A172 (cell line): ENCODE data around the gene CLDN17. TPM values are rescaled to one million over a fixed set of nuclear protein-coding genes. Genes with fewer than 3 reads are reported as not detected.

Experiments used
- DNase-seq: peaks from one replicate; pipeline ENCODE4 v3.0.0-alpha.2; 2015; ENCODE audit warnings: low spot score
- total RNA-seq: library from RNA; depleted of rRNA; stranded (reverse); fragments of >200 nt; shearing (Covaris generic); gene quantifications from 2 replicates; pipeline ENCODE4 v1.2.3, GENCODE V29; 2014; rRNA removed

Gene CLDN17
- not detected in 2 replicates for total RNA-seq

- no peak for DNase-seq
Measured at GRCh38 chr21:30166705-30167104, at the start of gene CLDN17. TSS of gene CLDN17 (minus strand) at chr21:30166805. CDS start at chr21:30166617, 188 bp downstream.

- no peak for DNase-seq
Measured at GRCh38 chr21:30216041-30216723, 49.6 kb upstream of the CLDN17 start, which contains the start of gene CLDN8. TSS of gene CLDN8 (minus strand) at chr21:30216097. CDS start at chr21:30215925, 172 bp downstream.

- no peak for DNase-seq
Measured at GRCh38 chr21:30211071-30211470, 44.5 kb upstream of the CLDN17 start.

- DNase-seq = no peak
Measured at GRCh38 chr21:30209601-30210000, 43.0 kb upstream of the CLDN17 start.

GRCh38 chr21:30207252-30207579 lies 40.6 kb upstream of the CLDN17 start:
- DNase-seq = no peak

GRCh38 chr21:30206551-30207251 lies 40.1 kb upstream of the CLDN17 start:
- peak; percentile 89 for DNase-seq

GRCh38 chr21:30200000-30200399 lies 33.4 kb upstream of the CLDN17 start:
- no peak for DNase-seq

GRCh38 chr21:30194701-30195299 lies 28.2 kb upstream of the CLDN17 start:
- peak; percentile 56 for DNase-seq

- no peak for DNase-seq
Measured at GRCh38 chr21:30193201-30193600, 26.6 kb upstream of the CLDN17 start.

GRCh38 chr21:30190554-30190953 lies 23.9 kb upstream of the CLDN17 start:
- DNase-seq = no peak

GRCh38 chr21:30189773-30190172 lies 23.2 kb upstream of the CLDN17 start:
- no peak for DNase-seq

GRCh38 chr21:30186242-30186641 lies 19.6 kb upstream of the CLDN17 start:
- no peak for DNase-seq

- no peak for DNase-seq
Measured at GRCh38 chr21:30168086-30168485, 1.5 kb upstream of the CLDN17 start.

GRCh38 chr21:30166171-30166570 lies 434 bp downstream of the CLDN17 start:
- DNase-seq = no peak

- DNase-seq = no peak
Measured at GRCh38 chr21:30164796-30165195, 1.8 kb downstream of the CLDN17 start.

- DNase-seq = no peak
Measured at GRCh38 chr21:30153697-30154340, 12.8 kb downstream of the CLDN17 start.

GRCh38 chr21:30152792-30153191 lies 13.8 kb downstream of the CLDN17 start:
- no peak for DNase-seq

GRCh38 chr21:30148906-30149305 lies 17.7 kb downstream of the CLDN17 start:
- no peak for DNase-seq

- no peak for DNase-seq
Measured at GRCh38 chr21:30146558-30147282, 19.9 kb downstream of the CLDN17 start.

- DNase-seq = no peak
Measured at GRCh38 chr21:30138483-30138882, 28.1 kb downstream of the CLDN17 start.

GRCh38 chr21:30129246-30129645 lies 37.4 kb downstream of the CLDN17 start:
- no peak for DNase-seq

GRCh38 chr21:30126576-30126975 lies 40.0 kb downstream of the CLDN17 start:
- no peak for DNase-seq
